ENCODE data around the gene CLASP2.

Gene CLASP2

DNA sequence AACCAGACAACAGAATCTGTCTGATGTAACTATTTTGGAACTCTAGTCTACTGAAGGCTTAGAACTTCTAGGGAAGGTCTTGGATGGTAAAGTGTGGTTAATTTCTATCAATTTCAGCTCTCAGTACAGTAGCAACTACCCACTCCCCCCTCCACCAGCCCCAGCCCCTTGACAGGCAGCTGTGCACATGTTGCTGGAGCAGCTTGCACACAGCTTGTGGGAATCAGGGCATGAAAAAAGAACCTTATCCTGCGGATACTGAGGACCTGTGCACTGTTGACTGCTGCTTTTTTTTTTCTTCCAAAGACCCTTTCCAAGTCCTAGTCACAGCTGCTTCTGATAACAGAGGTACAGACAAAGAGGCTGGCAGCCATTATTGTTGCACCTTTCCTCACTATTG is 196.3 kb downstream of the CLASP2 start:
- H3K4me3 ChIP-seq: no peak overlapping the region
- intact Hi-C loops (cut with DNase I; ENCODE audit: low total_unique reads): no loop called here
- H3K9me3 ChIP-seq: peaks cover 0 to 13% (median 0%) of the 10 kb centered on the region in 3 donors
- no peak overlapping the region for H3K27ac ChIP-seq
- H3K36me3 ChIP-seq: peaks cover 40 to 44% (median 43%) of the 10 kb centered on the region in 3 donors
- TF ChIP-seq, protein P1, sequence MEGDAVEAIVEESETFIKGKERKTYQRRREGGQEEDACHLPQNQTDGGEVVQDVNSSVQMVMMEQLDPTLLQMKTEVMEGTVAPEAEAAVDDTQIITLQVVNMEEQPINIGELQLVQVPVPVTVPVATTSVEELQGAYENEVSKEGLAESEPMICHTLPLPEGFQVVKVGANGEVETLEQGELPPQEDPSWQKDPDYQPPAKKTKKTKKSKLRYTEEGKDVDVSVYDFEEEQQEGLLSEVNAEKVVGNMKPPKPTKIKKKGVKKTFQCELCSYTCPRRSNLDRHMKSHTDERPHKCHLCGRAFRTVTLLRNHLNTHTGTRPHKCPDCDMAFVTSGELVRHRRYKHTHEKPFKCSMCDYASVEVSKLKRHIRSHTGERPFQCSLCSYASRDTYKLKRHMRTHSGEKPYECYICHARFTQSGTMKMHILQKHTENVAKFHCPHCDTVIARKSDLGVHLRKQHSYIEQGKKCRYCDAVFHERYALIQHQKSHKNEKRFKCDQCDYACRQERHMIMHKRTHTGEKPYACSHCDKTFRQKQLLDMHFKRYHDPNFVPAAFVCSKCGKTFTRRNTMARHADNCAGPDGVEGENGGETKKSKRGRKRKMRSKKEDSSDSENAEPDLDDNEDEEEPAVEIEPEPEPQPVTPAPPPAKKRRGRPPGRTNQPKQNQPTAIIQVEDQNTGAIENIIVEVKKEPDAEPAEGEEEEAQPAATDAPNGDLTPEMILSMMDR (IDR thresholded peaks at IDR 0.05): no peak
- H3K27me3 ChIP-seq: no peaks in the 10 kb centered on the region
- H3K4me1 ChIP-seq: no peaks in the 10 kb centered on the region
- DNase-seq: no peak

DNA sequence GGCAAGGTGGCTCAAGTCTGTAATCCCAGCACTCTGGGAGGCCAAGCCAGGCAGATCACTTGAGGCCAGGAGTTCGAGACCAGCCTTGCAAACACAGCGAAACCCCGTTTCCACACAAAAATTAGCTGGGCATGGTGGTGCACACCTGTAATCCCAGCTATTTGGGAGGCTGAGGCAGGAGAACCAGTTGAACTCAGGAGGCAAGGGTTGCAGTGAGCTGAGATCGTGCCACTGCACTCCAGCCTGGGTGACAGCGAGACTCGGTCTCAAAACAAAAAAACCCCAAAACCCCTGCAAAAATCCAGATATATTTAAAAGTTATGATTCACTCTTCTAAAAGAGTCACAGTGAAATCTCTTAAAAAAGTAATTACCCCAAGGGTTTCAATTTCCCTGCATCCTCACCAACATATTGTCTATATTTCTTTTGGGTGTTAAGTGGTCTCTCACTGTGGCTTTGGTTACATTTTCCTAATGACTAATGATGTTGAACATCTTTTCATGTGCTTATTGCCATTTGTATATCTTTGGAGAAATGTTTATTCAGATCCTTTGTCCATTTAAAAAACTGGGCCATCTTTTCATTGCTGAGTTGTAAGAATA is 204.7 kb downstream of the CLASP2 start:
- Histone ChIP-seq H3K4me1 (no peaks in the 10 kb centered on the region), H3K9me3 (no peaks in the 10 kb centered on the region), H3K36me3 (peaks cover 38 to 68% (median 65%) of the 10 kb centered on the region in 3 donors), H3K4me3 (no peak overlapping the region), H3K27ac (no peak overlapping the region), H3K27me3 (no peaks in the 10 kb centered on the region)
- TF ChIP-seq, protein P1 (IDR thresholded peaks at IDR 0.05): no peak
- no peak for DNase-seq
- intact Hi-C loops (cut with DNase I; ENCODE audit: low total_unique reads): no loop called here

DNA sequence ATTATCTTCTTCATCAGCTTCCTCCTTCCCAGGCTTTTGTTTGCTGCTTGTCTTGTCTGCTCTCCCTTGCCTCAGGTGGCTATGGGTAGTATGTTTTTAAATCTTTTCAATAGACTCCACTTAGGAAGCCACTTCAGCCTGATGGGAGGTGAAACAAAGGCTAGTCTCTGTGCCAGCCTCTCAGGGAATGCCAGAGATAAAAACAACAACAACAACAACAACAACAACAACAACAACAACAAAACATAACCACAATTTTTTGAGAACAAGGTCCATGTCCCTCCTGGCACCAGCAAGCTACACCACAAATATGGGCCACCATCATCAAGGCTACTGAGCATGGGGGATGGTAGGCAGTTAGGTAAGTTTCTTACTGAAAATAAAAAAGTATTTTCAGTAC is 213.0 kb downstream of the CLASP2 start:
- H3K27ac ChIP-seq: no peak overlapping the region
- TF ChIP-seq, protein P1 (IDR thresholded peaks at IDR 0.05): no peak
- intact Hi-C loops (cut with DNase I; ENCODE audit: low total_unique reads): no loop called here
- peaks cover 43 to 76% (median 59%) of the 10 kb centered on the region in 3 donors for H3K36me3 ChIP-seq
- no peaks in the 10 kb centered on the region for H3K4me1 ChIP-seq
- no peaks in the 10 kb centered on the region for H3K9me3 ChIP-seq
- no peaks in the 10 kb centered on the region for H3K27me3 ChIP-seq
- DNase-seq: no peak
- H3K4me3 ChIP-seq: no peak overlapping the region

DNA sequence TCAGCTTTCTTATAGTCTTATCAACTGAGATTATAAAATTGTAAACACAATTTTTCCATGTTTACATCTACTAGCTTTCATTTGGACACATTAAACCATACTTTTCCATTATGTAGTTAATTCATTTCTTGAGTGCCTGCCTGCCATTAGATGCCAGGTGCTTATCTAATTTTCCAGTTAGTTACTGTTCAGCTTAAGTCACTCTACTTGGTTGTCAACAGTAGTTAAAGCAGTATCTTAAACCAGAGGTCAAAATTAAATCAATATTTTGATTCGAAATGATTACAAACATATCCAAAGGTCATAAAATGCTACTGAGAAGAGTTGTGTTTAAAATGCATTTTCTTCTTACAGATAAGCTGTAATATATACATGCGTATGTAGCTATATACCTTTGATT is 221.6 kb downstream of the CLASP2 start:
- Histone ChIP-seq H3K27me3 (no peaks in the 10 kb centered on the region), H3K27ac (no peak overlapping the region), H3K36me3 (peaks cover 18 to 32% (median 29%) of the 10 kb centered on the region in 3 donors), H3K9me3 (no peaks in the 10 kb centered on the region), H3K4me3 (no peak overlapping the region), H3K4me1 (no peaks in the 10 kb centered on the region)
- intact Hi-C loops (cut with DNase I; ENCODE audit: low total_unique reads): no loop called here
- DNase-seq: no peak
- TF ChIP-seq, protein P1 (IDR thresholded peaks at IDR 0.05): no peak

DNA sequence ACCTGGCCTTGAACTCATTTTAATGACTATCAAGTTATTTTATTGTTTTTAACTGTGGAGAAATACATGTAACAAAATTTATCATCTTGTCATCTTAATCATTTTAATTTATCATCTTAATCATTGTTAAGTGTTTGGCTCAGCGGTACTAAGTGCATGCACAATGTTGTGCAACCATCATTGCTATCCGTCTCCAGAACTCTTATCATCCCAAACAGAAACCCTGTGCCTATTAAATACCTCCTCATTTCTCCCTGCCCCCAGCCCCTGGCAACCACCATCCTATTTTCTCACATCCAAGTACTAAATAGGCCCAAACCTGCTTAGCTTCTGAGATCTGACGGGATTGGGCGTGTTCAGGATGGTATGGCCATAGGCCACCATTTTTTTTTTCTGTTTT is 226.3 kb downstream of the CLASP2 start:
- Histone ChIP-seq H3K36me3 (no peaks in the 10 kb centered on the region), H3K4me1 (no peaks in the 10 kb centered on the region), H3K4me3 (no peak overlapping the region), H3K27ac (no peak overlapping the region), H3K9me3 (no peaks in the 10 kb centered on the region), H3K27me3 (no peaks in the 10 kb centered on the region)
- TF ChIP-seq, protein P1 (IDR thresholded peaks at IDR 0.05): no peak
- DNase-seq: no peak
- intact Hi-C loops (cut with DNase I; ENCODE audit: low total_unique reads): no loop called here

Measured in tibial artery (tissue), 4 donors.